Keratinocyte (primary cell): ENCODE data around the gene SUGT1. TPM values are rescaled to one million over a fixed set of nuclear protein-coding genes. Genes with fewer than 3 reads are reported as not detected.

Experiments used
- DNase-seq: peaks from one replicate; pipeline ENCODE4 v3.0.0-alpha.2; 2011; ENCODE audit warnings: low read depth, missing footprints, low spot score
- FAIRE-seq: peaks from 2 replicates; lab custom pipeline; 2011; peaks lifted over from hg19 to GRCh38; lab: Jason Lieb, UNC
- H2AFZ ChIP-seq: 2 replicates; pipeline ENCODE4 v1.6.0; 2012; ENCODE audit warnings: low read length, control low read depth, inconsistent platforms; ENCODE audit not compliant: control insufficient read depth
- H3K27ac ChIP-seq: 2 replicates; pipeline ENCODE4 v1.5.1; 2011; ENCODE audit warnings: low read length; ENCODE audit not compliant: control insufficient read depth, insufficient read depth
- H3K27me3 ChIP-seq: 3 replicates; pipeline ENCODE4 v1.6.0; 2011; ENCODE audit warnings: low read length; ENCODE audit not compliant: control insufficient read depth, insufficient read depth; ENCODE audit errors: extremely low read depth
- H3K36me3 ChIP-seq, 2 experiments: 2 replicates in 1 of 2; 3 replicates in 1 of 2; pipeline ENCODE4 v1.5.1; 2011; ENCODE audit warnings: low read length in 2 of 2, mild to moderate bottlenecking in 1 of 2; ENCODE audit not compliant: control insufficient read depth in 2 of 2, insufficient read depth in 2 of 2; ENCODE audit errors: extremely low read depth in 1 of 2
- H3K4me1 ChIP-seq: 3 replicates; pipeline ENCODE4 v1.5.1; 2011; ENCODE audit warnings: low read length; ENCODE audit not compliant: control insufficient read depth, insufficient read depth; ENCODE audit errors: extremely low read depth
- H3K4me2 ChIP-seq: 3 replicates; pipeline ENCODE4 v1.6.0; 2011; ENCODE audit warnings: low read depth, low read length; ENCODE audit not compliant: control insufficient read depth, insufficient read depth; ENCODE audit errors: extremely low read depth
- H3K4me3 ChIP-seq, 3 experiments: fragments of 200-600 bp in 1 of 3; sonication (generic) in 1 of 3; 2 replicates in 2 of 3; 3 replicates in 1 of 3; pipeline ENCODE4 v1.5.1; 2011 to 2016; ENCODE audit warnings: low read length in 3 of 3, mild to moderate bottlenecking in 3 of 3, control low read depth in 2 of 3, inconsistent platforms in 1 of 3, low read depth in 1 of 3, mixed read lengths in 1 of 3, mixed run types in 1 of 3, moderate library complexity in 1 of 3; ENCODE audit not compliant: control insufficient read depth in 2 of 3, insufficient read depth in 2 of 3; ENCODE audit errors: extremely low read depth in 1 of 3
- H3K79me2 ChIP-seq: 2 replicates; pipeline ENCODE4 v1.6.0; 2012; ENCODE audit warnings: low read length; ENCODE audit not compliant: control insufficient read depth, insufficient read depth
- H3K9ac ChIP-seq: 3 replicates; pipeline ENCODE4 v1.6.0; 2011; ENCODE audit warnings: low read length; ENCODE audit not compliant: control insufficient read depth, insufficient read depth; ENCODE audit errors: extremely low read depth
- H3K9me1 ChIP-seq: 3 replicates; pipeline ENCODE4 v1.6.0; 2011; ENCODE audit warnings: low read length; ENCODE audit not compliant: control insufficient read depth, insufficient read depth; ENCODE audit errors: extremely low read depth
- H3K9me3 ChIP-seq: 2 replicates; pipeline ENCODE4 v1.5.1; 2012; ENCODE audit warnings: low read depth, low read length; ENCODE audit not compliant: control insufficient read depth
- H4K20me1 ChIP-seq: 3 replicates; pipeline ENCODE4 v1.6.0; 2011; ENCODE audit warnings: low read length; ENCODE audit not compliant: control insufficient read depth, insufficient read depth; ENCODE audit errors: extremely low read depth
- EZH2 ChIP-seq: IDR thresholded peaks from one replicate; pipeline ENCODE4 v1.6.1; 2012; ENCODE audit warnings: inconsistent platforms, mild to moderate bottlenecking, low read length, moderate library complexity
- dilution Hi-C: fragments of 300-500 bp; cut with MboI; formaldehyde crosslinking; loops from one replicate; pipeline ENCODE4 v1.7.0; 2020; ENCODE audit warnings: low sequenced_read_pairs; ENCODE audit not compliant: extremely low pct_ligation_motif_present
- polyA plus RNA-seq, 5 experiments: library from polyadenylated mRNA; depleted of rRNA in 3 of 5; stranded (reverse) in 3 of 5; stranded (forward) in 1 of 5; unstranded in 1 of 5; fragments of >200 nt; gene quantifications; 1 replicate in 1 of 5; 2 replicates in 3 of 5; 3 replicates in 1 of 5; pipeline versions ENCODE4 v1.2.1 to v1.2.3, GENCODE V29; 2011 to 2012; ENCODE audit warnings: missing spikeins in 2 of 5, low read depth in 1 of 5, low replicate concordance in 1 of 5
- TF ChIP-seq, protein P1 (sequence below), 3 experiments: IDR thresholded peaks in 1 of 3; conservative IDR thresholded peaks in 1 of 3; optimal IDR thresholded peaks in 1 of 3; 2 replicates in 2 of 3; 3 replicates in 1 of 3; pipeline versions ENCODE3 to v1.5.1; 2011; ENCODE audit warnings: low read length in 3 of 3, mild to moderate bottlenecking in 3 of 3, moderate library complexity in 2 of 3, control low read depth in 1 of 3, inconsistent platforms in 1 of 3; ENCODE audit not compliant: insufficient read depth in 2 of 3; ENCODE audit errors: extremely low read depth in 1 of 3

Gene SUGT1
- polyA plus RNA-seq, 1 donor (not counting 4 experiments of a cell fraction or from before 2014, with no cell fraction given), result 43.9 TPM

GRCh38 chr13:52739468-52740071 is 86.9 kb downstream of the SUGT1 start, which contains the start of gene CNMD:
Gene CNMD (minus strand): TSS chr13:52739820. CDS start chr13:52739701, 119 bp downstream.
- no peaks in the 10 kb centered on the region for H3K9me3 ChIP-seq
- dilution Hi-C loops, result no loop called here
- H3K27ac ChIP-seq, result no peak within 1 kb of the TSS
- FAIRE-seq, result no peak
- H3K27me3 ChIP-seq, result peaks cover 34% of the 10 kb centered on the region
- no peak within 1 kb of the TSS for H3K9ac ChIP-seq
- no peaks in the 10 kb centered on the region for H3K36me3 ChIP-seq
- no peak within 1 kb of the TSS for H3K4me2 ChIP-seq
- H3K4me3 ChIP-seq, result no peak within 1 kb of the TSS
- DNase-seq, result no peak
- H3K79me2 ChIP-seq, result no peaks in the 10 kb centered on the region
- no peaks in the 10 kb centered on the region for H3K9me1 ChIP-seq
- TF ChIP-seq, protein P1, sequence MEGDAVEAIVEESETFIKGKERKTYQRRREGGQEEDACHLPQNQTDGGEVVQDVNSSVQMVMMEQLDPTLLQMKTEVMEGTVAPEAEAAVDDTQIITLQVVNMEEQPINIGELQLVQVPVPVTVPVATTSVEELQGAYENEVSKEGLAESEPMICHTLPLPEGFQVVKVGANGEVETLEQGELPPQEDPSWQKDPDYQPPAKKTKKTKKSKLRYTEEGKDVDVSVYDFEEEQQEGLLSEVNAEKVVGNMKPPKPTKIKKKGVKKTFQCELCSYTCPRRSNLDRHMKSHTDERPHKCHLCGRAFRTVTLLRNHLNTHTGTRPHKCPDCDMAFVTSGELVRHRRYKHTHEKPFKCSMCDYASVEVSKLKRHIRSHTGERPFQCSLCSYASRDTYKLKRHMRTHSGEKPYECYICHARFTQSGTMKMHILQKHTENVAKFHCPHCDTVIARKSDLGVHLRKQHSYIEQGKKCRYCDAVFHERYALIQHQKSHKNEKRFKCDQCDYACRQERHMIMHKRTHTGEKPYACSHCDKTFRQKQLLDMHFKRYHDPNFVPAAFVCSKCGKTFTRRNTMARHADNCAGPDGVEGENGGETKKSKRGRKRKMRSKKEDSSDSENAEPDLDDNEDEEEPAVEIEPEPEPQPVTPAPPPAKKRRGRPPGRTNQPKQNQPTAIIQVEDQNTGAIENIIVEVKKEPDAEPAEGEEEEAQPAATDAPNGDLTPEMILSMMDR (optimal IDR thresholded peaks at IDR 0.05 in 1 of 3, IDR thresholded peaks at IDR 0.05 in 1 of 3, conservative IDR thresholded peaks at IDR 0.05 in 1 of 3; ENCODE audit: extremely low read depth in 1 of 3, insufficient read depth in 2 of 3, low read length in 3 of 3), result no peak
- peak; percentile 84 for TF ChIP-seq EZH2
- H3K4me1 ChIP-seq, result no peaks in the 10 kb centered on the region
- no peak within 1 kb of the TSS for H2AFZ ChIP-seq
- H4K20me1 ChIP-seq, result no peaks in the 10 kb centered on the region

GRCh38 chr13:52743569-52743968 is 90.9 kb downstream of the SUGT1 start:
- no peaks in the 10 kb centered on the region for H3K9me1 ChIP-seq
- no peak overlapping the region for H3K4me3 ChIP-seq
- H3K9ac ChIP-seq, result no peak overlapping the region
- FAIRE-seq (no peak), DNase-seq (no peak)
- no peak overlapping the region for H3K27ac ChIP-seq
- no peaks in the 10 kb centered on the region for H3K79me2 ChIP-seq
- TF ChIP-seq EZH2, result no peak
- TF ChIP-seq, protein P1 (optimal IDR thresholded peaks at IDR 0.05 in 1 of 3, IDR thresholded peaks at IDR 0.05 in 1 of 3, conservative IDR thresholded peaks at IDR 0.05 in 1 of 3; ENCODE audit: extremely low read depth in 1 of 3, insufficient read depth in 2 of 3, low read length in 3 of 3), result no peak
- H3K27me3 ChIP-seq, result peaks cover 25% of the 10 kb centered on the region
- no peak overlapping the region for H2AFZ ChIP-seq
- no peaks in the 10 kb centered on the region for H3K36me3 ChIP-seq
- dilution Hi-C loops, result no loop called here
- no peaks in the 10 kb centered on the region for H3K9me3 ChIP-seq
- no peaks in the 10 kb centered on the region for H3K4me1 ChIP-seq
- H3K4me2 ChIP-seq, result no peak overlapping the region
- no peaks in the 10 kb centered on the region for H4K20me1 ChIP-seq
